ENCODE results near the gene ITGBL1.

ITGBL1 gene

GRCh38 chr13:101425156-101425471 lies 27.4 kb upstream of the ITGBL1 start:
- Mint-ChIP-seq H3K27me3 (peaks cover 7 to 19% of the 10 kb centered on the region in 2 donors), H3K4me1 (ENCODE audit: low read depth in 2 of 2) (no peaks in the 10 kb centered on the region), H3K9me3 (no peaks in the 10 kb centered on the region), H3K27ac (no peak overlapping the region), H3K4me3 (no peak overlapping the region), H3K36me3 (ENCODE audit: insufficient read depth) (no peaks in the 10 kb centered on the region)
- ATAC-seq (replicated peaks) (no peak), DNase-seq (no peak)

- no peak for DNase-seq
- Mint-ChIP-seq H3K4me1 (ENCODE audit: low read depth in 2 of 2) (no peaks in the 10 kb centered on the region), H3K27ac (no peak overlapping the region), H3K4me3 (no peak overlapping the region), H3K27me3 (peaks cover 7 to 19% of the 10 kb centered on the region in 2 donors), H3K9me3 (no peaks in the 10 kb centered on the region), H3K36me3 (ENCODE audit: insufficient read depth) (no peaks in the 10 kb centered on the region)
- ATAC-seq (replicated peaks) = no peak
These were observed 26.9 kb upstream of the ITGBL1 start for GRCh38 chr13:101425623-101426022.

GRCh38 chr13:101429733-101430132 lies 22.7 kb upstream of the ITGBL1 start:
- ATAC-seq (replicated peaks) (no peak), DNase-seq (no peak)
- Mint-ChIP-seq H3K4me3 (no peak overlapping the region), H3K4me1 (ENCODE audit: low read depth in 2 of 2) (no peaks in the 10 kb centered on the region), H3K9me3 (peaks cover 0 to 2% of the 10 kb centered on the region in 2 donors), H3K27me3 (peaks cover 14 to 24% of the 10 kb centered on the region in 2 donors), H3K36me3 (ENCODE audit: insufficient read depth) (no peaks in the 10 kb centered on the region), H3K27ac (no peak overlapping the region)

- peaks cover 0 to 2% of the 10 kb centered on the region in 2 donors for H3K9me3 Mint-ChIP-seq
- no peak overlapping the region for H3K27ac Mint-ChIP-seq
- H3K27me3 Mint-ChIP-seq = peaks cover 9 to 26% of the 10 kb centered on the region in 2 donors
- H3K36me3 Mint-ChIP-seq (ENCODE audit: insufficient read depth) = no peaks in the 10 kb centered on the region
- no peaks in the 10 kb centered on the region for H3K4me1 Mint-ChIP-seq (ENCODE audit: low read depth in 2 of 2)
- no peak for DNase-seq
- H3K4me3 Mint-ChIP-seq = no peak overlapping the region
- ATAC-seq (replicated peaks) = no peak
These were observed 18.6 kb upstream of the ITGBL1 start for GRCh38 chr13:101433895-101434294.

- no peak overlapping the region for H3K27ac Mint-ChIP-seq
These were observed 18.0 kb upstream of the ITGBL1 start for GRCh38 chr13:101434486-101434885.

GRCh38 chr13:101447852-101448251 lies 4.6 kb upstream of the ITGBL1 start:
- DNase-seq (no peak), ATAC-seq (replicated peaks) (no peak)
- Mint-ChIP-seq H3K27me3 (peaks cover 4 to 6% of the 10 kb centered on the region in 2 donors), H3K4me1 (ENCODE audit: low read depth in 2 of 2) (no peaks in the 10 kb centered on the region), H3K4me3 (no peak overlapping the region), H3K36me3 (ENCODE audit: insufficient read depth) (no peaks in the 10 kb centered on the region), H3K27ac (no peak overlapping the region), H3K9me3 (no peaks in the 10 kb centered on the region)

More at GRCh38 chr13:101434486-101434885, 18.0 kb upstream of the ITGBL1 start:
- Mint-ChIP-seq H3K4me3 (no peak overlapping the region), H3K36me3 (ENCODE audit: insufficient read depth) (no peaks in the 10 kb centered on the region), H3K27me3 (peaks cover 7 to 23% of the 10 kb centered on the region in 2 donors), H3K9me3 (peaks cover 0 to 2% of the 10 kb centered on the region in 2 donors), H3K4me1 (ENCODE audit: low read depth in 2 of 2) (no peaks in the 10 kb centered on the region)
- DNase-seq = no peak
- no peak for ATAC-seq (replicated peaks)

GRCh38 chr13:101449790-101450748 lies 2.4 kb upstream of the ITGBL1 start:
- Mint-ChIP-seq H3K4me1 (ENCODE audit: low read depth in 2 of 2) (peaks cover 0 to 5% of the 10 kb centered on the region in 2 donors), H3K9me3 (no peaks in the 10 kb centered on the region), H3K27me3 (peaks cover 17 to 26% of the 10 kb centered on the region in 2 donors), H3K27ac (no peak overlapping the region), H3K36me3 (ENCODE audit: insufficient read depth) (no peaks in the 10 kb centered on the region), H3K4me3 (no peak overlapping the region)
- DNase-seq (no peak), ATAC-seq (replicated peaks) (no peak)

GRCh38 chr13:101450749-101451130 lies 1.7 kb upstream of the ITGBL1 start:
- H3K9me3 Mint-ChIP-seq = no peaks in the 10 kb centered on the region
- no peak overlapping the region for H3K27ac Mint-ChIP-seq
- no peak for ATAC-seq (replicated peaks)
- no peak for DNase-seq
- peaks cover 19 to 28% of the 10 kb centered on the region in 2 donors for H3K27me3 Mint-ChIP-seq
- H3K4me3 Mint-ChIP-seq = no peak overlapping the region
- peaks cover 0 to 5% of the 10 kb centered on the region in 2 donors for H3K4me1 Mint-ChIP-seq (ENCODE audit: low read depth in 2 of 2)
- no peaks in the 10 kb centered on the region for H3K36me3 Mint-ChIP-seq (ENCODE audit: insufficient read depth)

- no peak for ATAC-seq (replicated peaks)
- Mint-ChIP-seq H3K4me3 (no peak overlapping the region), H3K36me3 (ENCODE audit: insufficient read depth) (no peaks in the 10 kb centered on the region), H3K4me1 (ENCODE audit: low read depth in 2 of 2) (peaks cover 0 to 5% of the 10 kb centered on the region in 2 donors), H3K9me3 (no peaks in the 10 kb centered on the region), H3K27ac (no peak overlapping the region), H3K27me3 (peaks cover 19 to 28% of the 10 kb centered on the region in 2 donors)
- no peak for DNase-seq
These were observed 834 bp upstream of the ITGBL1 start for GRCh38 chr13:101451641-101452040.

- Mint-ChIP-seq H3K27me3 (peaks cover 19 to 28% of the 10 kb centered on the region in 2 donors), H3K9me3 (no peaks in the 10 kb centered on the region), H3K27ac (no peak overlapping the region), H3K4me1 (ENCODE audit: low read depth in 2 of 2) (peaks cover 0 to 5% of the 10 kb centered on the region in 2 donors), H3K4me3 (peak overlapping the region in 1 of 2 donors; percentile 73), H3K36me3 (ENCODE audit: insufficient read depth) (no peaks in the 10 kb centered on the region)
- DNase-seq (peak in 1 of 3 experiments; percentile 1), ATAC-seq (replicated peaks) (peak; percentile 54)
These were observed 1.3 kb downstream of the ITGBL1 start for GRCh38 chr13:101453784-101454201.

- peak overlapping the region in 1 of 2 donors; percentile 59 for H3K4me3 Mint-ChIP-seq
- ATAC-seq (replicated peaks) (no peak), DNase-seq (no peak)
- H3K9me3 Mint-ChIP-seq = no peaks in the 10 kb centered on the region
- no peak overlapping the region for H3K27ac Mint-ChIP-seq
- H3K36me3 Mint-ChIP-seq (ENCODE audit: insufficient read depth) = no peaks in the 10 kb centered on the region
- H3K4me1 Mint-ChIP-seq (ENCODE audit: low read depth in 2 of 2) = peaks cover 0 to 5% of the 10 kb centered on the region in 2 donors
- peaks cover 19 to 28% of the 10 kb centered on the region in 2 donors for H3K27me3 Mint-ChIP-seq
These were observed 2.3 kb downstream of the ITGBL1 start for GRCh38 chr13:101454767-101455166.

- DNase-seq = no peak
These were observed 3.4 kb downstream of the ITGBL1 start for GRCh38 chr13:101455863-101456262.

GRCh38 chr13:101457176-101457575 lies 4.7 kb downstream of the ITGBL1 start:
- no peak overlapping the region for H3K27ac Mint-ChIP-seq

More at GRCh38 chr13:101455863-101456262, 3.4 kb downstream of the ITGBL1 start:
- Mint-ChIP-seq H3K27me3 (peaks cover 19 to 35% of the 10 kb centered on the region in 2 donors), H3K9me3 (no peaks in the 10 kb centered on the region), H3K4me3 (no peak overlapping the region), H3K27ac (no peak overlapping the region), H3K4me1 (ENCODE audit: low read depth in 2 of 2) (peaks cover 0 to 5% of the 10 kb centered on the region in 2 donors), H3K36me3 (ENCODE audit: insufficient read depth) (no peaks in the 10 kb centered on the region)
- ATAC-seq (replicated peaks) = no peak

GRCh38 chr13:101465877-101466276 lies 13.4 kb downstream of the ITGBL1 start:
- Mint-ChIP-seq H3K9me3 (no peaks in the 10 kb centered on the region), H3K27me3 (peaks cover 9 to 15% of the 10 kb centered on the region in 2 donors), H3K36me3 (ENCODE audit: insufficient read depth) (peaks cover 3% of the 10 kb centered on the region), H3K4me3 (no peak overlapping the region), H3K27ac (no peak overlapping the region), H3K4me1 (ENCODE audit: low read depth in 2 of 2) (no peaks in the 10 kb centered on the region)
- ATAC-seq (replicated peaks) = no peak
- DNase-seq = no peak

More at GRCh38 chr13:101457176-101457575, 4.7 kb downstream of the ITGBL1 start:
- H3K36me3 Mint-ChIP-seq (ENCODE audit: insufficient read depth) = no peaks in the 10 kb centered on the region
- ATAC-seq (replicated peaks) = no peak
- H3K4me3 Mint-ChIP-seq = no peak overlapping the region
- H3K4me1 Mint-ChIP-seq (ENCODE audit: low read depth in 2 of 2) = peaks cover 0 to 5% of the 10 kb centered on the region in 2 donors
- DNase-seq = no peak
- H3K27me3 Mint-ChIP-seq = peaks cover 19 to 35% of the 10 kb centered on the region in 2 donors
- no peaks in the 10 kb centered on the region for H3K9me3 Mint-ChIP-seq

All from effector memory CD8-positive, alpha-beta T cell (primary cell).